Vagina (tissue), 2 donors: ENCODE results near the gene PHF23. TPM values are rescaled to one million over a fixed set of nuclear protein-coding genes. Genes with fewer than 3 reads are reported as not detected.

ENCODE experiments used
- DNase-seq, 2 donors: peaks; one replicate each; pipeline ENCODE4 v3.0.0-alpha.2; 2017; ENCODE audit errors: extremely low spot score in 2 of 2
- H3K27ac ChIP-seq: fragments of 200-600 bp; sonication (generic); one replicate; pipeline ENCODE4 v1.5.1; 2019
- H3K27me3 ChIP-seq: fragments of 200-600 bp; sonication (generic); one replicate; pipeline ENCODE4 v1.5.1; 2019
- H3K36me3 ChIP-seq, 2 donors: fragments of 200-600 bp; sonication (generic); one replicate each; pipeline ENCODE4 v1.5.1; 2017 to 2019
- H3K4me1 ChIP-seq: fragments of 200-600 bp; sonication (generic); one replicate; pipeline ENCODE4 v1.5.1; 2019
- H3K4me3 ChIP-seq, 2 donors: fragments of 200-600 bp; sonication (generic); 1 replicate in 1 of 2; 2 replicates in 1 of 2; pipeline ENCODE4 v1.5.1; 2016 to 2019
- H3K9me3 ChIP-seq: fragments of 200-600 bp; sonication (generic); one replicate; pipeline ENCODE4 v1.5.1; 2019
- CTCF ChIP-seq, 3 experiments: fragments of 450-650 bp in 2 of 3; fragments of 200-600 bp in 1 of 3; sonication (generic) in 1 of 3; IDR thresholded peaks; one replicate each; pipeline ENCODE4 v1.5.1; 2017 to 2019; ENCODE audit warnings: antibody characterized with exemption in 3 of 3, mild to moderate bottlenecking in 2 of 3, moderate library complexity in 2 of 3
- POLR2A ChIP-seq, 2 donors: fragments of 450-650 bp; IDR thresholded peaks; one replicate each; pipeline ENCODE4 v1.6.1; 2017; ENCODE audit warnings: antibody characterized with exemption in 2 of 2, mild to moderate bottlenecking in 2 of 2, moderate library complexity in 2 of 2
- POLR2AphosphoS5 ChIP-seq, 2 donors: sonication (generic); formaldehyde crosslinking; IDR thresholded peaks; one replicate each; pipeline ENCODE4 v1.9.0; 2017; ENCODE audit warnings: antibody characterized with exemption in 2 of 2, mild to moderate bottlenecking in 2 of 2, low read depth in 1 of 2; ENCODE audit not compliant: insufficient read depth in 1 of 2
- intact Hi-C: fragments of 100-400 bp; cut with DNase I; formaldehyde crosslinking; loops from one replicate; pipeline ENCODE4 v1.15.1; 2023
- total RNA-seq: library from RNA; depleted of rRNA; stranded (reverse); fragments of >200 nt; gene quantifications from one replicate; pipeline ENCODE4 v1.2.3, GENCODE V29; 2016

The PHF23 gene
- total RNA-seq, 1 donor from 2014 or later: 24.8 TPM

DNA sequence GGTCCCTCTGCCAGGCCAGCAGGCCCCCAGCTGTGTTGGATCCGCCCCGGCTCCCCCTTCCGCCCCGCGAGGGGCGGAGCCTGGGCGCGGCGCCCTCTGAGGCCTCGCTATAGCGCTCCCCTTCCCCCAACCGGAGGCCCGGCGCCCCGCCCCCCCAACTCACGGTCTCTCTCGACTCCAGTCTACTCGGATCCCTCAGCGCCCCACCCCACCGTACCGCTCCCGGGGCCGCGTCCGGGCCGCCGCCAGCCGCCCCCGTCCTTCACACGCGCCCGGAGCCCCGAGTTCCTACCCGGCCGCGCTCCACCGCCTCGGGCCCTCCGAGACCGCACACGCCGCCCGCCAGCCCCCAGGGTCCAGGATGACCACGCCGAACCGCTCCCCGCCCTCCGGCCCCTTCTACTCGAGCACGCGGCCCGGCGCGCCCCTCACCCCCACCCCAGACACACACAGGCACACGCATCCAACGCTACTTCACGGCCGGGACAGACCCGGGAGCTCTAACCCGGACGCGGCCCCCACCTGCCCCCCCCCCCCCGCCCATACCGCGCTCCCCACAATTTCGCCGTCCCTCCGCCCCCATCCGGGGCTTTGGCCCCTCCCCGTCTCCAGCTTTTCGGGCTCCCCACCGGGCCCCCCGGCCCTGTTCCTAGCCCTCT is 1.4 kb downstream of the PHF23 start:
- Histone ChIP-seq H3K4me3 (peak overlapping the region; percentile 69 to 100), H3K4me1 (peaks cover 55% of the 10 kb centered on the region)
- intact Hi-C loops: no loop called here

GRCh38 chr17:7237266-7237760 is 1.9 kb downstream of the PHF23 start:
- Histone ChIP-seq H3K4me3 (peak overlapping the region; percentile 69 to 100), H3K36me3 (peaks cover 0 to 26% of the 10 kb centered on the region in 2 donors), H3K27me3 (no peaks in the 10 kb centered on the region), H3K9me3 (no peaks in the 10 kb centered on the region), H3K27ac (peak overlapping the region; percentile 99), H3K4me1 (peaks cover 60% of the 10 kb centered on the region)
- intact Hi-C loops: no loop called here
- no peak for DNase-seq
- TF ChIP-seq POLR2A (IDR thresholded peaks at IDR 0.05): no peak
- TF ChIP-seq POLR2AphosphoS5 (IDR thresholded peaks at IDR 0.05; ENCODE audit: insufficient read depth in 1 of 2, low read depth in 1 of 2): no peak
- TF ChIP-seq CTCF (IDR thresholded peaks at IDR 0.05): no peak

More for the DNA sequence above, 1.4 kb downstream of the PHF23 start:
- H3K27me3 ChIP-seq: no peaks in the 10 kb centered on the region
- peak overlapping the region; percentile 99 for H3K27ac ChIP-seq
- H3K9me3 ChIP-seq: no peaks in the 10 kb centered on the region
- peaks cover 0 to 26% of the 10 kb centered on the region in 2 donors for H3K36me3 ChIP-seq
- no peak for DNase-seq
- TF ChIP-seq POLR2A (IDR thresholded peaks at IDR 0.05): no peak
- peak; percentile 19 to 36 for TF ChIP-seq POLR2AphosphoS5 (IDR thresholded peaks at IDR 0.05; ENCODE audit: insufficient read depth in 1 of 2, low read depth in 1 of 2)

- DNase-seq: no peak
- peaks cover 65% of the 10 kb centered on the region for H3K4me1 ChIP-seq
- intact Hi-C loops: no loop called here
Observed at GRCh38 chr17:7236808-7237207, 2.4 kb downstream of the PHF23 start.

DNA sequence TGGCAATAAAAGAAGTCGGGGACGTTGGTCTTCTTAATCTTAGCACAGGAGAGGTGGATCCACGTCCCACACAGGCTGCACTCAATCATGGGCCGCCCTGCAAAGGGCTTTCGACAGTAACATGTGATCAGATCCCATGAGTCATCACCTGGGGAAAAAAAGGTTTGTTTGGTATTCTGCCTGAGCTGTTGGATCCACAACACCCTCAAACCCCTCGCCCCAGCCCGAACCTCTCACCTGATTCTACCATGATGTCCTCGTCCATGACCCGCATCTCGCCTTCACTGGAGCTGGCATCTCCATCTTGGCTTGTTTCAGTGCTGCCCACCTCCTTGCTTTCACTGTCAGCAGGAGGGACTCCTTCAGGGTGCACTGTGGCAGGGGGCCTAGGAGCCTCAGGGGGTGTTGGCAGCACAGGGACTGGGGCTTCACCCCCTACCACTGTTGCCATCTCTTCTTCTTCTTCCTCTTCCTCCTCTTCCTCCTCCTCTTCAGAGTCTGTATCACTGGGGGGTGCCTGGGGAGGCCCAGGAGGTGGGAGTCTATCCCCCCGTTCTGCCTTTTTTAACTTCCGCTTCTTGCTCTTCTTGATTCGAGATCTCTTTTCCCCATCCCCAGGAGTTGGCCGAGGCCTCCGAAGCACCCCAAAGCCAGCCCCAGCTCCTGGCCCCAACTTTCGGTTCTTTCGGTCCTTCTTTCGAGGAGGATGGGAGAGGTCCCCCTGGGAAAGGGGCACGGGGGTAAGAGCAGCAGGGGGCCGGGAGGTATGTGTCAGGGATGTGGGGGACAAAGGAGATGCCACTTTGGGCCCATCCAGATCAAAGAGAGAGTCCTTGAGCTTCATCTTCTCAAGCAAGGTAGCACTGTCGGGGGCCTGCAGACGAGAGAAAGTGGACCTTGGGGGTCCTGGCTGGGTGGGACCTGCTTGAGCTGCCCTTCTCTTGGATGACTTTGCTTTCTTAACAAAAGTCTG is 3.3 kb downstream of the PHF23 start:
- intact Hi-C loops: no loop called here
- H3K27ac ChIP-seq: peak overlapping the region; percentile 99
- H3K27me3 ChIP-seq: no peaks in the 10 kb centered on the region
- peaks cover 0 to 25% of the 10 kb centered on the region in 2 donors for H3K36me3 ChIP-seq
- TF ChIP-seq CTCF (IDR thresholded peaks at IDR 0.05) (no peak), POLR2AphosphoS5 (IDR thresholded peaks at IDR 0.05; ENCODE audit: insufficient read depth in 1 of 2, low read depth in 1 of 2) (no peak), POLR2A (IDR thresholded peaks at IDR 0.05) (no peak)
- peaks cover 65% of the 10 kb centered on the region for H3K4me1 ChIP-seq
- no peaks in the 10 kb centered on the region for H3K9me3 ChIP-seq
- DNase-seq: no peak
- no peak overlapping the region for H3K4me3 ChIP-seq

More at GRCh38 chr17:7236808-7237207, 2.4 kb downstream of the PHF23 start:
- H3K27me3 ChIP-seq: no peaks in the 10 kb centered on the region
- H3K4me3 ChIP-seq: no peak overlapping the region
- TF ChIP-seq CTCF (IDR thresholded peaks at IDR 0.05) (no peak), POLR2A (IDR thresholded peaks at IDR 0.05) (no peak), POLR2AphosphoS5 (IDR thresholded peaks at IDR 0.05; ENCODE audit: insufficient read depth in 1 of 2, low read depth in 1 of 2) (no peak)
- H3K9me3 ChIP-seq: no peaks in the 10 kb centered on the region
- peak overlapping the region; percentile 99 for H3K27ac ChIP-seq
- H3K36me3 ChIP-seq: peaks cover 0 to 26% of the 10 kb centered on the region in 2 donors
